LNCaP clone FGC (cell line): ENCODE measurements around the gene ARHGAP24.

Experiments
- DNase-seq: peaks from one replicate; pipeline ENCODE4 v3.0.0-alpha.2; 2011; ENCODE audit warnings: low read depth
- H3K4me3 ChIP-seq: 2 replicates; pipeline ENCODE4 v1.5.1; 2011; ENCODE audit warnings: mild to moderate bottlenecking, low read depth, low read length, control low read depth
- TF ChIP-seq, protein P1 (sequence below): IDR thresholded peaks from 2 replicates; pipeline ENCODE4 v1.5.1; 2012; ENCODE audit warnings: mild to moderate bottlenecking; ENCODE audit not compliant: control insufficient read depth, insufficient read depth; ENCODE audit errors: extremely low read depth

The ARHGAP24 gene

DNA sequence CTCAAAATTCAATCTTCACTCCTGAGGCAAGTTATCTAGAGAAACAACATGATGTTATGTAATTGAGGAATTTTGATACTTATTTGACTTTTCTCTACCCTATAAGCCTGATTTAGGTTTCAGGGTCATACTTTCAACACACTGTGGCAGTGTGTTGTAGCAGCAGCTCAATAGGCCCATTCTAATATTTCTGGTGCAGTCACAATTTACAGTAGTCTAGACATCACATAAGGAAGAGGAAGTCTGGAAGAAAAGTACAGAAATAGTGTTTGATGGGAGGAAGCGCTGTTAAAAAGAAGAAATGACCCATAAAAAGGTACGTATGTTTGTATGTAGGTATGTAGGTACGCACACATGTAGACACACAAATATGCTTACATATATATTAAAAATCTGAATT is 194.3 kb downstream of the ARHGAP24 start:
- no peak overlapping the region for H3K4me3 ChIP-seq
- DNase-seq: no peak
- TF ChIP-seq, protein P1, sequence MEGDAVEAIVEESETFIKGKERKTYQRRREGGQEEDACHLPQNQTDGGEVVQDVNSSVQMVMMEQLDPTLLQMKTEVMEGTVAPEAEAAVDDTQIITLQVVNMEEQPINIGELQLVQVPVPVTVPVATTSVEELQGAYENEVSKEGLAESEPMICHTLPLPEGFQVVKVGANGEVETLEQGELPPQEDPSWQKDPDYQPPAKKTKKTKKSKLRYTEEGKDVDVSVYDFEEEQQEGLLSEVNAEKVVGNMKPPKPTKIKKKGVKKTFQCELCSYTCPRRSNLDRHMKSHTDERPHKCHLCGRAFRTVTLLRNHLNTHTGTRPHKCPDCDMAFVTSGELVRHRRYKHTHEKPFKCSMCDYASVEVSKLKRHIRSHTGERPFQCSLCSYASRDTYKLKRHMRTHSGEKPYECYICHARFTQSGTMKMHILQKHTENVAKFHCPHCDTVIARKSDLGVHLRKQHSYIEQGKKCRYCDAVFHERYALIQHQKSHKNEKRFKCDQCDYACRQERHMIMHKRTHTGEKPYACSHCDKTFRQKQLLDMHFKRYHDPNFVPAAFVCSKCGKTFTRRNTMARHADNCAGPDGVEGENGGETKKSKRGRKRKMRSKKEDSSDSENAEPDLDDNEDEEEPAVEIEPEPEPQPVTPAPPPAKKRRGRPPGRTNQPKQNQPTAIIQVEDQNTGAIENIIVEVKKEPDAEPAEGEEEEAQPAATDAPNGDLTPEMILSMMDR: no peak

DNA sequence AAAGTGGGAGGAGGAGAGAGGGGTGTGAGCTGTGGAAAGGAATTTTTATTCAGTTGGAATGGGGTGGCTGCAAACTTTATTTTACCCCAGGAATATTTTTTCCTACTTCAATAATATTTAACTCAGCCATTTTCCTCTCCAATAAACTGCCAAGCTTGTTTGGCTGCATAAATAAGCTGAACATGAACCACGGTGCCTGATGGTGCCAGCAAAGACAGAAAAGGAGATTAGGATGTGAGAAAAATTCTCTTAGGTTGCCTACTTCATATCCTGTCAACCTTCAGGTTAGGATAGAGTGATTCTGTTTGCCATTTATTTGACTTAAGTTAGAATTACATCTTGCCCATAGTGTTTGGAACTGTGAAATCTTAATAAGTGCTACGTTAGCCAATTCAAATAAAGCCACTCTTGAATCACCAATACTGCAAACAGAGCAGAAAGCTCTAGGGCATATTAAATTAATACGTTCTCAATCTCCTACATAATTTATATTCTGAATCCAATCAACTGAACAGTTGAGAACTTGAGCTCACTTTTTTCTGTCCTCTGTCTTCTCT is 195.1 kb downstream of the ARHGAP24 start:
- TF ChIP-seq, protein P1: no peak
- H3K4me3 ChIP-seq: no peak overlapping the region
- DNase-seq: no peak

DNA sequence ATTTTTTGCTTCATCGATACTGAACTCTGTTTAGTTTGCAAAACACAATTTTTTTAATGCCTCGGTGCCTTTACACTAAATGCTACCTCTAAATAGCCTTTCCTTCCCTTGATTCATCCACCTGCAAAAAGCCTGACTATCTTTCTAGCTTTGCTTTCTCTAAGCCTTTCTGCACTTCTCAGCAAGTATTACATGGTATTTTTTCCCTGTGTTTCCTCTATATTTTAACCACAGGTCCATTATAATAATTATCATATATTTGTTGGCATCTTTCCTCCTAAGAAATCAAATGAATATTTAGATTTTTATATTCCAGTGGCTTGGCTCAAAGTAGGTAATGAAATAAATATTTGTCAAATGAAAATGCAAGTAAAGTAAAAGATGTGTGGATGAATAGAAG is 196.2 kb downstream of the ARHGAP24 start:
- no peak overlapping the region for H3K4me3 ChIP-seq
- no peak for DNase-seq
- TF ChIP-seq, protein P1: no peak

DNA sequence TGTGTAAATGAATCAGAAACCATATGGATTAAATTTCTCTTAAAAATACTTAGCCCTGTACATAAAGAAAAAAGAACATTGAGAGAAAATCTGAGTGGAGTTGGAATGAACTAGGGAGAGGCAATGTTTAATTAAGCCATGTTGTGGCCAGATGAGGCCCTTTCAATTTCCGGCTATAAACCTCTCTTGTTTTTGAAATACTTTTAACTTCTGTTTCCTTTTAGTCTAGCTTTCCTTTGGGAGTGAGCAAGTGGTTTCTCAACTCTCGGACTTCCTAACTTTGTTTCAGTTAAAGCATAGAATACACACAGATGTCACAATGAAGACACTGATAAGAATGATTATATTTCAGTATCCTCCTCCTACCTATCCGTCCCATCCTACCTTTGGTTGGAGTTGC is 197.2 kb downstream of the ARHGAP24 start:
- TF ChIP-seq, protein P1: no peak
- DNase-seq: no peak
- no peak overlapping the region for H3K4me3 ChIP-seq

DNA sequence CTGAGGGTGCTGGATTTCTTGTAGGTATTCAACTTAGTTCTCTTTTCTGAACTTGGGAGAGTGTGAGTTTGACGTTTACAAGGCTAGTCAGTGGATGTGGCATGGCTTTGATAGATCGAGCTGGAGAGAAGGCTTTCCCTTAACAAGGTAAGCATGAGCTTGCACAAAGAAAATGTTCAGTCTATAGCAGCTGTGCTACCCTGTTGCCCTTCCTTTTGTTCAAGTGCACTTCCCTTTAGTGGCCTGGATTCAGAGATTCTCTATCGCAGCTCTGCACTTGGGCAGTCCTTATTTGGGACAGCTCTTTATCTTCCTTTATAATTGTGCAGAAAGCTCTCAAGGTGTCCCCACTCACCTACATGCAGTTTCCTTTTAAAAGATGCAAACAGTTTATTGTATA is 198.0 kb downstream of the ARHGAP24 start:
- no peak for DNase-seq
- no peak overlapping the region for H3K4me3 ChIP-seq
- TF ChIP-seq, protein P1: no peak

DNA sequence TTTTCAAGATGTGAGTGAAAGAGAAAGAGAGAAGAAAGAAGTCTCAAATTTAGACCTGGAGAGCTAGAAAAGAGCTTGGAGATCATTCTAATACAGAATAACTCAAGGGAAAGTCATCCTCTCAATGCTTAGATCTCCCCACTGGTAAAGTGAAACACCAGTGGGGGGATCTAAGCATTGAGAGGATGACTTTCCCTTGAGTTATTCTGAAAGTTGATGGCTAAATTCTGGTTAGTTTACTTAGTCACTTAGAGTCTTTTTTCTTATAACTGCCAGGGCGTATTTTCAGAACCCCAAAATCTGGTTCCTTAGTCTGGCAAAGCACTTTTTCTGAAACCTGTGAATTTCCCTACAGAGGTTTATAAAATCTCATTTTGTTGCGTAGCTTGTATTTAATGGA is 198.6 kb downstream of the ARHGAP24 start:
- no peak overlapping the region for H3K4me3 ChIP-seq
- TF ChIP-seq, protein P1: no peak

More for the DNA sequence above, 198.6 kb downstream of the ARHGAP24 start:
- DNase-seq: no peak
